GM12875 (cell line): ENCODE data around the gene NIPAL4.
"Not testable (repeated sequence)": the region's sequence is repeated elsewhere in the genome, so short reads cannot be mapped to it uniquely, and the experiment has no call there.

ENCODE experiments used
- H3K4me3 ChIP-seq: one replicate; pipeline ENCODE4 v1.5.1; 2011; ENCODE audit warnings: low read depth, low read length, control low read depth
- CTCF ChIP-seq: IDR thresholded peaks from 2 replicates; pipeline ENCODE4 v1.5.1; 2011; ENCODE audit warnings: low read depth, mild to moderate bottlenecking, control low read depth, inconsistent platforms, low read length, moderate library complexity, borderline replicate concordance; ENCODE audit not compliant: insufficient read depth

NIPAL4 gene

GRCh38 chr5:157479166-157479565 lies 19.2 kb downstream of the NIPAL4 start:
- no peak for TF ChIP-seq CTCF
- H3K4me3 ChIP-seq: no peak overlapping the region

GRCh38 chr5:157479612-157480510 lies 19.8 kb downstream of the NIPAL4 start:
- TF ChIP-seq CTCF: no peak
- H3K4me3 ChIP-seq: no peak overlapping the region

GRCh38 chr5:157481265-157481664 lies 21.3 kb downstream of the NIPAL4 start:
- TF ChIP-seq CTCF: no peak
- no peak overlapping the region for H3K4me3 ChIP-seq

- no peak overlapping the region for H3K4me3 ChIP-seq
- no peak for TF ChIP-seq CTCF
Measured at GRCh38 chr5:157481666-157482065, 21.7 kb downstream of the NIPAL4 start.

GRCh38 chr5:157482702-157483101 lies 22.7 kb downstream of the NIPAL4 start:
- H3K4me3 ChIP-seq: not testable (repeated sequence)

- no peak overlapping the region for H3K4me3 ChIP-seq
- no peak for TF ChIP-seq CTCF
Measured at GRCh38 chr5:157484768-157485167, 24.8 kb downstream of the NIPAL4 start.

GRCh38 chr5:157485340-157485739 lies 25.3 kb downstream of the NIPAL4 start:
- H3K4me3 ChIP-seq: no peak overlapping the region
- no peak for TF ChIP-seq CTCF
